Heart left ventricle (tissue), 13 donors: ENCODE measurements around the gene FGF14.

Source experiments
- CTCF ChIP-seq, 12 donors: fragments of 200-600 bp; sonication (generic) in 4 of 12; IDR thresholded peaks; one replicate each; pipeline versions ENCODE4 v1.5.0 to v1.8.0; 2018 to 2022; ENCODE audit warnings: antibody characterized with exemption in 12 of 12, mild to moderate bottlenecking in 5 of 12
- POLR2A ChIP-seq, 2 donors: fragments of 450-650 bp; IDR thresholded peaks; one replicate each; pipeline ENCODE4 v1.6.1; 2017; ENCODE audit warnings: antibody characterized with exemption in 2 of 2, mild to moderate bottlenecking in 2 of 2, moderate library complexity in 2 of 2
- donor health status: ischemic (EF 13 %, LVEDD 7.1; RV severe dilation, severe dysfunction).
- donor health status: DM: no; HTN: yes; CAD: no.
- donor health status: DM: no; HTN: no; CAD: no.
- donor health status: ischemic (EF 25% LVEDD 6.9; RV normal size, moderate dysfunction).
- donor health status: ischemic (EF 25% LVEDD 5.7; RV mildly dilated, moderate dysfunction).
- donor health status: ischemic (EF 35%, LVEDD 5.7; RV mildly dilated, moderate dysfunction).
- donor health status: nonischemic (EF 11% LVEDD 7.7; RV severe dilation, severe dysfunction).
- donor health status: DM: yes; HTN: yes; CAD: no.
- donor health status: PGD.
- donor health status: ischemic (EF 29% LVEDD 5.4; RV normal size, mild dysfunction).
- donor health status: nonischemic (EF 23%, LVEDD 6.1; RV moderate dilation, normal function).

DNA sequence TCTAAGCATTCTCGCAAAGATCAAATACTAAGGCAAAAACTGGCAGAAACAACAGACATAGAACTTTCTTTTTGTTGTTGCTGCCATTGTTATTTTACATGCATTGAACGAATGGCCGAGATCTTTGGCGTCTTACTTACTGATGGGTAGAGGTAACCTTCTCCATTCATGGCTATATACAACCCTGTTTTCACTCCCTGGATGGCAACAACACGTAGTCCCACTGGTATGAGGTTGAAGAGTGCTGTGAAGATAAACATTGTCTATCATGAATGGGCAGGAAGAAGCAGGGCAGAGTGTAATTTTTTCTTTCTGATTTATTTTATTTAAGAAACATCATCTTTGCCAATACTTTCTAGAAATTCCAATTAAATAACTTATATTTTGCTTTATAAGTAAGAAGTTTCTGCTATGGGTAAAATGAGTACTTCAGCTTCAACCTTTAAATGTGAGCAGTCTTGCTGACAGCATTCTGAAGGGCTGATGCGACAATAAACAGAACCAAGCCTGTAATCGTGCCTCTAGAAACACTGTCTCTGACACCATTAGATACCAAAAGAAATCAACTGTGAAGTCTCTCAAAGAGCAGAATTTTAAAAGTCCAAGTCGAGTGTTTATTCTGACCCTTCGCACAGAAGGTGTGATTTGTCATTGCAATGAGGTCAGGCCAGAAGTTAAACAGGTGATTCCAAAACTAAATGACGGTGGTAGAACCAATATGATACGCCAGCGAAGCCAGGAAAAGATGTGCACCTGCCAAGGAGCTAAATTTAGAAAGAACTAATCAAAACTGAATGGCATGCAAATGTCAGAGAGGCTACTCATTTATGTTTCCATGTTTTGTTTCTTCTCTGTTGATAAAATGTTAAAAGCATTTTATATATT, 533.0 kb downstream of the FGF14 start:
- TF ChIP-seq CTCF (IDR thresholded peaks at IDR 0.05) (no peak), POLR2A (IDR thresholded peaks at IDR 0.05) (no peak)
